RWPE2 (cell line): Measurements from ENCODE around the gene CDC40.
"Not testable (repeated sequence)": the region's sequence is repeated elsewhere in the genome, so short reads cannot be mapped to it uniquely, and the experiment has no call there.

Experiments
- ATAC-seq: fragments of 200-7000 bp; cut with Tn5 transposase; 3 replicates; pipeline ENCODE4 v1.9.1; 2021; ENCODE audit warnings: low read depth
- DNase-seq: peaks from one replicate; pipeline ENCODE4 v3.0.0-alpha.2; 2020; ENCODE audit warnings: low spot score
- H3K27ac ChIP-seq: fragments of 450-650 bp; 2 replicates; pipeline ENCODE4 v1.5.1; 2017; ENCODE audit warnings: mild to moderate bottlenecking; ENCODE audit not compliant: poor library complexity, severe bottlenecking
- H3K27me3 ChIP-seq: fragments of 250-450 bp; sonication (Bioruptor Pico); 2 replicates; pipeline ENCODE4 v1.5.1; 2021; ENCODE audit warnings: mild to moderate bottlenecking, moderate library complexity; ENCODE audit not compliant: insufficient read depth, poor library complexity, severe bottlenecking
- H3K36me3 ChIP-seq: fragments of 250-450 bp; sonication (Bioruptor Pico); 2 replicates; pipeline ENCODE4 v1.5.1; 2020; ENCODE audit warnings: low read depth, mild to moderate bottlenecking, moderate library complexity
- H3K4me1 ChIP-seq: fragments of 250-450 bp; sonication (Bioruptor Pico); 2 replicates; pipeline ENCODE4 v1.5.1; 2021; ENCODE audit warnings: mild to moderate bottlenecking, moderate library complexity; ENCODE audit not compliant: insufficient read depth, poor library complexity, severe bottlenecking
- H3K4me3 ChIP-seq: fragments of 250-450 bp; sonication (Bioruptor Pico); 2 replicates; pipeline ENCODE4 v1.5.1; 2021; ENCODE audit warnings: mild to moderate bottlenecking, moderate library complexity; ENCODE audit not compliant: severe bottlenecking
- H3K9me3 ChIP-seq: fragments of 250-450 bp; sonication (Bioruptor Pico); 2 replicates; pipeline ENCODE4 v1.5.1; 2021; ENCODE audit warnings: mild to moderate bottlenecking, moderate library complexity; ENCODE audit not compliant: severe bottlenecking
- TF ChIP-seq, protein P1 (sequence below): fragments of 450-650 bp; IDR thresholded peaks from one replicate; pipeline ENCODE4 v1.5.1; 2017; ENCODE audit warnings: mild to moderate bottlenecking, moderate library complexity; ENCODE audit not compliant: poor library complexity, severe bottlenecking

CDC40 gene

DNA sequence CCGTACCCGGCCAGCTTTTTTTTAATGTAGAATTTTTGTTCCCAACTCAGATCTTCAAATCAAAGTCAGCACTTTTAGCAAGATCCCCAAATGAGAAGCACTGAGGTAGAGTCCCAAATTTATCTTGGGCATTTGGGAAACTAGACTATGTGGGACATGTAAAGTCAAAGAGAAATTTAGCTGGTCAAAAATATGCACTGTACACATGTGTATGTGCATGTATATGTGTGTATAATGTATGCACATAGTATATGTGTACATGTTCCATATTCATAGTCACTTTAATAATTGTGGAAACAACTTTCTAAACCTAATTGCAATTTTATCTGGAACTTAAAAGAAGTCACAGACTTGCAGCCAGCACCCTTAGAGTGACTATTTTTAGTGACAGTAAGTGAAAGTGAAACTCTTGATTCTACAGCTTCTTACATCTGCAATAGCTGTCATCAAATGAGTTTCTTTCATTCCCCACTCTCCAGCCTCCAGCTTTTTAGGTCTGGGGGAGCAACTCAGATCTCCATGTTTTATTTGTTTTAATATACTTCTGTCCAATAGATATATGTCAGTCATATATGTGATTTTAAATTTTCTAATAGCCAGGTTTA is 53.6 kb downstream of the CDC40 start:
- no peak for DNase-seq

DNA sequence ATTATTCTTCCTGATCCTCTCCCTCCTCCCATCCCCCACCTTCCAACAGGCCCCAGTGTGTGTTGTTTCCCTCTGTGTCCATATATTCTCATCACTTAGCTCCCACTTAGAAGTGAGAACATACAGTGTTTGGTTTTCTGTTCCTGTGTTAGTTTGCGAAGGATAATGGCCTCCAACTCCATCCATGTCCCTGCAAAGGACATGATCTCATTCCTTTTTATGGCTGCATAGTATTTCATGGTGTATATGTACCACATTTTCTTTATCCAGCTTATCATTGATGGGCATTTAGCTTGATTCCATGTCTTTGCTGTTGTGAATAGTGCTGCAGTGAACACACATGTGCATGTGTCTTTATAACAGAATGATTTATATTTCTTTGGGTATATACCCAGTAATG is 55.8 kb downstream of the CDC40 start:
- not testable (repeated sequence) for H3K36me3 ChIP-seq, H3K9me3 ChIP-seq, ATAC-seq, H3K27ac ChIP-seq, H3K27me3 ChIP-seq, DNase-seq, H3K4me1 ChIP-seq, H3K4me3 ChIP-seq

More for the DNA sequence above, 53.6 kb downstream of the CDC40 start:
- Histone ChIP-seq H3K9me3 (no peaks in the 10 kb centered on the region), H3K4me3 (no peak overlapping the region), H3K36me3 (peaks cover 17% of the 10 kb centered on the region), H3K27me3 (no peaks in the 10 kb centered on the region), H3K4me1 (no peaks in the 10 kb centered on the region), H3K27ac (no peak overlapping the region)
- TF ChIP-seq, protein P1, sequence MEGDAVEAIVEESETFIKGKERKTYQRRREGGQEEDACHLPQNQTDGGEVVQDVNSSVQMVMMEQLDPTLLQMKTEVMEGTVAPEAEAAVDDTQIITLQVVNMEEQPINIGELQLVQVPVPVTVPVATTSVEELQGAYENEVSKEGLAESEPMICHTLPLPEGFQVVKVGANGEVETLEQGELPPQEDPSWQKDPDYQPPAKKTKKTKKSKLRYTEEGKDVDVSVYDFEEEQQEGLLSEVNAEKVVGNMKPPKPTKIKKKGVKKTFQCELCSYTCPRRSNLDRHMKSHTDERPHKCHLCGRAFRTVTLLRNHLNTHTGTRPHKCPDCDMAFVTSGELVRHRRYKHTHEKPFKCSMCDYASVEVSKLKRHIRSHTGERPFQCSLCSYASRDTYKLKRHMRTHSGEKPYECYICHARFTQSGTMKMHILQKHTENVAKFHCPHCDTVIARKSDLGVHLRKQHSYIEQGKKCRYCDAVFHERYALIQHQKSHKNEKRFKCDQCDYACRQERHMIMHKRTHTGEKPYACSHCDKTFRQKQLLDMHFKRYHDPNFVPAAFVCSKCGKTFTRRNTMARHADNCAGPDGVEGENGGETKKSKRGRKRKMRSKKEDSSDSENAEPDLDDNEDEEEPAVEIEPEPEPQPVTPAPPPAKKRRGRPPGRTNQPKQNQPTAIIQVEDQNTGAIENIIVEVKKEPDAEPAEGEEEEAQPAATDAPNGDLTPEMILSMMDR, result no peak
- no peak for ATAC-seq

DNA sequence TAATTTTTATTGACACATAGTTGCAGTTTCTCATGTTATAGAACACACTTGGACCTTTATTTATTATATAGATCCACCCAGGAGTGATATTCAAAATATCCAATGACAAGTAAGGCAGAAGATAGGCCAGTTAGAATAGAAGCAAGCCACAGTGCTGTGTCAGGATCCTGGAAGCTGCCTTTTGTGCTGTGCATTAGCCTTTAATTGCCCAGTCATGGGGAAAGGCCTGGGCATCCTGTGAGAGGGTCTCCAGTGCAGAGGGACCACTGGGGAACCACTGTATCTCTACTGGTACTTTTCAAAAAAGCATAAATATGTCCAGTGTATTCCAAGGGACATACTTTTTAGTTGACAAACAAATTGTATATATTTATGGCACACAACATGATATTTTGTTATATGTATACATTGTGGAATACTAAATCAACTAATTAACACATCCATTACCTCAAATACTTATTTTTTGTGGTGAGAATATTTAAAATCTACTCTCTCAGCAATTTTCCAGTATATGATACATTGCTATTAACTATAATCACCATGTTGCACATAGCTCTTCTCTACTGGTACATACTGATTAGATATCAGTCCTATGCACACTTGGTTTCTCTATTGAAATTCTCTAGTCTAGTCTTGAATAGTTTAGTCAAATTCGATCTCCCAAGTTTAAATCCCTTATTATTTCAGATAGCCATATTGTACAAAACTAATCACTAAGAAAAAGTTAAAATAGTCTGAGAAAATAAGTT is 59.5 kb downstream of the CDC40 start:
- Histone ChIP-seq H3K4me3 (no peak overlapping the region), H3K4me1 (no peaks in the 10 kb centered on the region), H3K27me3 (no peaks in the 10 kb centered on the region), H3K27ac (no peak overlapping the region), H3K36me3 (no peaks in the 10 kb centered on the region), H3K9me3 (no peaks in the 10 kb centered on the region)
- no peak for DNase-seq
- TF ChIP-seq, protein P1, result no peak
- ATAC-seq, result no peak

DNA sequence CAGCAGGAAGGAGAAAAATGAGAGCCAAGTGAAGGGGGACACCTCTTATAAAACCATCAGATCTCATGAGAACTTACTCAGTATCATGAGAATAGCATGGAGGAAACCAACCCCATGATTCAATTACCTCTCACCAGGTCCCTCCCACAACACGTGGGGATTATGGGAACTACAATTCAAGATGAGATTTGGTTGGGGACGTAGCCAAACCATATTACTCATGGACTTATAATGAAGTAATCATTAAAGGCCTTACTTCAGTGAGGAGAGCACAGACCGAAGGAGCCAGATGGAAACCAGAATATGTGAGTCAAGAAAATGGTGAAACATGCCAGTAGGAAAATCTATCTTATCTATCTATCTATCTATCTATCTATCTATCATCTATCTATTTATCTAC is 64.4 kb downstream of the CDC40 start:
- H3K4me1 ChIP-seq, H3K9me3 ChIP-seq, DNase-seq, H3K27ac ChIP-seq, ATAC-seq, H3K36me3 ChIP-seq, H3K27me3 ChIP-seq, H3K4me3 ChIP-seq: not testable (repeated sequence)

DNA sequence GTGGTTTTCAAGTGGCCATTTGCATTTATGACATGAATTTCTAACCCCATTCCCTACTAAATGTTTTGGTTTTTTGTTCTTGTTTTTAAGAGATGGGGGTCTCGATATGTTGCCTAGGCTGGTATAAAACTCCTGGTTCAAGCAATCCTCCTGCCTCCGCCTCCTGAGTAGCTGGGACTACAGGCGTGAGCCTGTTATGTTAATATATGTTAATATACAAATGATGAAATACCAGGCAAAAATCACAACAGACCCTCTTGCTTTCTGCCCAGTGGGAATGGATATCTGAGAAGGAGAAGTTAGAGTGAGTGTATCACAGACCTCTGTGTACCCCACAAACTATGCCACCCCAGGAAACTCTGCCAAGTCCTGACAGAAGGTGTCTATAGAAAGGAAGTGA is 66.2 kb downstream of the CDC40 start:
- TF ChIP-seq, protein P1, result no peak
- no peak for DNase-seq
- Histone ChIP-seq H3K36me3 (no peaks in the 10 kb centered on the region), H3K9me3 (no peaks in the 10 kb centered on the region), H3K4me1 (no peaks in the 10 kb centered on the region), H3K4me3 (no peak overlapping the region), H3K27me3 (no peaks in the 10 kb centered on the region), H3K27ac (no peak overlapping the region)
- ATAC-seq, result no peak
